Mesenteric fat pad (tissue), 1 donor: ENCODE measurements around the gene CENPP. TPM values are rescaled to one million over a fixed set of nuclear protein-coding genes. Genes with fewer than 3 reads are reported as not detected.

ENCODE experiments used
- DNase-seq: peaks from one replicate; pipeline ENCODE4 v3.0.0-alpha.2; 2020; ENCODE audit warnings: low spot score
- total RNA-seq: library from RNA; stranded (reverse); fragmentation: NEBNext Ultra II Directional; extraction: Animal tissue kit (Norgen Biotek cat#: 25700); gene quantifications from one replicate; pipeline ENCODE4 v1.2.1, GENCODE V29; 2021
- donor health status: DM: yes; HTN: yes; CAD: no.

CENPP gene
- total RNA-seq, 1 donor from 2014 or later, result 4.0 TPM

GRCh38 chr9:92476962-92477361 lies 151.2 kb downstream of the CENPP start:
- DNase-seq, result no peak

- no peak for DNase-seq
These were observed 153.0 kb downstream of the CENPP start for GRCh38 chr9:92478783-92479182.

GRCh38 chr9:92479346-92479745 lies 153.6 kb downstream of the CENPP start:
- DNase-seq, result no peak

- no peak for DNase-seq
These were observed 154.6 kb downstream of the CENPP start for GRCh38 chr9:92480291-92480771.

GRCh38 chr9:92480986-92481633 lies 155.4 kb downstream of the CENPP start:
- DNase-seq, result no peak

- no peak for DNase-seq
These were observed 156.6 kb downstream of the CENPP start, which contains the start of gene ASPN for GRCh38 chr9:92482329-92482728. Gene ASPN, minus strand, starts transcription at chr9:92482506.

- DNase-seq, result no peak
These were observed 157.1 kb downstream of the CENPP start for GRCh38 chr9:92482805-92483204.

- no peak for DNase-seq
These were observed 158.1 kb downstream of the CENPP start for GRCh38 chr9:92483627-92484545.

- no peak for DNase-seq
These were observed 158.8 kb downstream of the CENPP start for GRCh38 chr9:92484563-92484962.

GRCh38 chr9:92486371-92486770 lies 160.6 kb downstream of the CENPP start:
- no peak for DNase-seq

- no peak for DNase-seq
These were observed 163.2 kb downstream of the CENPP start for GRCh38 chr9:92488681-92489550.

GRCh38 chr9:92492781-92493401 lies 167.1 kb downstream of the CENPP start:
- no peak for DNase-seq

GRCh38 chr9:92493749-92494387 lies 168.1 kb downstream of the CENPP start:
- DNase-seq, result no peak

GRCh38 chr9:92494856-92495255 lies 169.1 kb downstream of the CENPP start:
- no peak for DNase-seq

- no peak for DNase-seq
These were observed 170.8 kb downstream of the CENPP start for GRCh38 chr9:92496396-92497176.

GRCh38 chr9:92499701-92500100 lies 173.9 kb downstream of the CENPP start:
- DNase-seq, result no peak

- DNase-seq, result no peak
These were observed 175.0 kb downstream of the CENPP start for GRCh38 chr9:92500725-92501124.

- no peak for DNase-seq
These were observed 176.1 kb downstream of the CENPP start for GRCh38 chr9:92501671-92502393.

- DNase-seq, result no peak
These were observed 177.4 kb downstream of the CENPP start for GRCh38 chr9:92503156-92503555.
